Liver (tissue), 3 donors: ENCODE data around the gene KAT6B.

Experiments used
- CTCF ChIP-seq: fragments of 150-350 bp; IDR thresholded peaks from 2 replicates; pipeline ENCODE4 v1.5.1; 2017; ENCODE audit warnings: improper control_type of control experiment, low read depth, low read length; ENCODE audit not compliant: missing input control
- EGR1 ChIP-seq, 2 donors: IDR thresholded peaks; 2 replicates each; pipeline ENCODE4 v1.6.1; 2016 to 2018; ENCODE audit warnings: antibody characterized with exemption in 2 of 2, low read depth in 2 of 2
- FOXA2 ChIP-seq: IDR thresholded peaks from 2 replicates; pipeline ENCODE4 v1.6.1; 2016; ENCODE audit warnings: antibody characterized with exemption
- JUND ChIP-seq, 2 donors: IDR thresholded peaks; 2 replicates each; pipeline ENCODE4 v1.6.1; 2016; ENCODE audit warnings: antibody characterized with exemption in 2 of 2
- MAX ChIP-seq: IDR thresholded peaks from 2 replicates; pipeline ENCODE4 v1.6.1; 2016; ENCODE audit warnings: antibody characterized with exemption
- SP1 ChIP-seq: IDR thresholded peaks from 2 replicates; pipeline ENCODE4 v1.6.1; 2018; ENCODE audit warnings: antibody characterized with exemption, mild to moderate bottlenecking
- donor health status: healthy.
- donor health status: healthy.

- TF ChIP-seq CTCF (no peak), SP1 (no peak), MAX (no peak), EGR1 (IDR thresholded peaks at IDR 0.05; ENCODE audit: low read depth in 2 of 2) (no peak), JUND (IDR thresholded peaks at IDR 0.05) (no peak), FOXA2 (no peak)
Observed at GRCh38 chr10:74927701-74928100, 101.3 kb downstream of the KAT6B start.
